Mesenchymal stem cell (in vitro differentiated cells and primary cell): ENCODE data around the gene PRKCA.

Experiments
- DNase-seq: peaks from one replicate; pipeline ENCODE4 v3.0.0-alpha.2; 2013
- H2AFZ ChIP-seq: one replicate; pipeline ENCODE4 v1.6.1; 2013; ENCODE audit warnings: low read depth, mild to moderate bottlenecking, control low read depth, inconsistent platforms, low read length, moderate library complexity
- H2AK5ac ChIP-seq: 2 replicates; pipeline ENCODE4 v1.6.1; 2013; ENCODE audit warnings: low read length, moderate library complexity, mild to moderate bottlenecking, inconsistent platforms; ENCODE audit not compliant: severe bottlenecking
- H2BK120ac ChIP-seq: one replicate; pipeline ENCODE4 v1.6.1; 2013; ENCODE audit warnings: low read depth, mild to moderate bottlenecking, inconsistent platforms, low read length, moderate library complexity
- H2BK12ac ChIP-seq, 2 experiments: one replicate each; pipeline ENCODE4 v1.6.1; 2013; ENCODE audit warnings: inconsistent platforms in 2 of 2, low read length in 2 of 2, mild to moderate bottlenecking in 2 of 2, moderate library complexity in 2 of 2, control low read depth in 1 of 2
- H2BK15ac ChIP-seq: one replicate; pipeline ENCODE4 v1.6.1; 2013; ENCODE audit warnings: mild to moderate bottlenecking, low read depth, inconsistent platforms; ENCODE audit not compliant: poor library complexity, severe bottlenecking
- H2BK5ac ChIP-seq: 2 replicates; pipeline ENCODE4 v1.6.1; 2013; ENCODE audit warnings: low read depth, mild to moderate bottlenecking, low read length, control low read depth, inconsistent platforms; ENCODE audit not compliant: poor library complexity, severe bottlenecking
- H3K14ac ChIP-seq, 2 experiments: one replicate each; pipeline ENCODE4 v1.6.1; 2013; ENCODE audit warnings: inconsistent platforms in 2 of 2, low read length in 2 of 2, control low read depth in 1 of 2, mild to moderate bottlenecking in 1 of 2, moderate library complexity in 1 of 2
- H3K18ac ChIP-seq, 2 experiments: one replicate each; pipeline ENCODE4 v1.6.1; 2013; ENCODE audit warnings: inconsistent platforms in 2 of 2, low read length in 2 of 2, control low read depth in 1 of 2, low read depth in 1 of 2, mild to moderate bottlenecking in 1 of 2
- H3K23ac ChIP-seq, 2 experiments: one replicate each; pipeline ENCODE4 v1.6.1; 2013; ENCODE audit warnings: inconsistent platforms in 2 of 2, low read length in 2 of 2, mild to moderate bottlenecking in 2 of 2, moderate library complexity in 2 of 2, control low read depth in 1 of 2
- H3K27ac ChIP-seq: 2 replicates; pipeline ENCODE4 v1.5.1; 2013; ENCODE audit warnings: mild to moderate bottlenecking, moderate library complexity, low read length, control low read depth, inconsistent platforms; ENCODE audit not compliant: poor library complexity, severe bottlenecking
- H3K27me3 ChIP-seq, 2 experiments: 2 replicates each; pipeline versions ENCODE4 v1.6.1 to v1.7.0; 2013; ENCODE audit warnings: low read length in 2 of 2, mild to moderate bottlenecking in 2 of 2, moderate library complexity in 2 of 2, control low read depth in 1 of 2, inconsistent platforms in 1 of 2; ENCODE audit not compliant: control insufficient read depth in 1 of 2, insufficient read depth in 1 of 2
- H3K36me3 ChIP-seq, 2 experiments: 2 replicates each; pipeline versions ENCODE4 v1.6.1 to v1.7.0; 2013; ENCODE audit warnings: low read length in 2 of 2, control low read depth in 1 of 2, inconsistent platforms in 1 of 2, low read depth in 1 of 2, mild to moderate bottlenecking in 1 of 2; ENCODE audit not compliant: insufficient read depth in 2 of 2, control insufficient read depth in 1 of 2
- H3K4ac ChIP-seq, 2 experiments: one replicate each; pipeline ENCODE4 v1.6.1; 2013; ENCODE audit warnings: inconsistent platforms in 2 of 2, low read length in 2 of 2, mild to moderate bottlenecking in 2 of 2, moderate library complexity in 2 of 2, control low read depth in 1 of 2, low read depth in 1 of 2
- H3K4me1 ChIP-seq: 2 replicates; pipeline ENCODE4 v1.6.1; 2013; ENCODE audit warnings: low read depth, low read length, control low read depth; ENCODE audit not compliant: control insufficient read depth, insufficient read depth
- H3K4me2 ChIP-seq: 2 replicates; pipeline ENCODE4 v1.6.1; 2013; ENCODE audit warnings: low read length, mild to moderate bottlenecking, inconsistent platforms; ENCODE audit not compliant: poor library complexity, severe bottlenecking
- H3K4me3 ChIP-seq, 2 experiments: 2 replicates each; pipeline versions ENCODE4 v1.5.1 to v1.7.0; 2013; ENCODE audit warnings: low read length in 2 of 2, mild to moderate bottlenecking in 2 of 2, control low read depth in 1 of 2, low read depth in 1 of 2; ENCODE audit not compliant: insufficient read depth in 1 of 2
- H3K79me1 ChIP-seq: replicated peaks from 2 replicates; pipeline ENCODE4 v1.6.1; 2013; ENCODE audit warnings: mild to moderate bottlenecking, control low read depth, low read length, inconsistent platforms; ENCODE audit not compliant: poor library complexity, severe bottlenecking
- H3K9ac ChIP-seq: 2 replicates; pipeline ENCODE4 v1.7.0; 2013; ENCODE audit warnings: mild to moderate bottlenecking, low read length, moderate library complexity
- H3K9me3 ChIP-seq: 2 replicates; pipeline ENCODE4 v1.7.0; 2013; ENCODE audit warnings: mild to moderate bottlenecking, low read length; ENCODE audit not compliant: control insufficient read depth
- H4K8ac ChIP-seq: one replicate; pipeline ENCODE4 v1.6.1; 2013; ENCODE audit warnings: inconsistent platforms, mild to moderate bottlenecking, low read length, moderate library complexity
- H4K91ac ChIP-seq: one replicate; pipeline ENCODE4 v1.6.1; 2013; ENCODE audit warnings: mild to moderate bottlenecking, low read length, inconsistent platforms
- WGBS: methylation state at CpG from one replicate; pipeline ENCODE4 v1.1.7; 2013; ENCODE audit warnings: mixed read lengths; 5-methylcytosine and 5-hydroxymethylcytosine counted together

Gene PRKCA

DNA sequence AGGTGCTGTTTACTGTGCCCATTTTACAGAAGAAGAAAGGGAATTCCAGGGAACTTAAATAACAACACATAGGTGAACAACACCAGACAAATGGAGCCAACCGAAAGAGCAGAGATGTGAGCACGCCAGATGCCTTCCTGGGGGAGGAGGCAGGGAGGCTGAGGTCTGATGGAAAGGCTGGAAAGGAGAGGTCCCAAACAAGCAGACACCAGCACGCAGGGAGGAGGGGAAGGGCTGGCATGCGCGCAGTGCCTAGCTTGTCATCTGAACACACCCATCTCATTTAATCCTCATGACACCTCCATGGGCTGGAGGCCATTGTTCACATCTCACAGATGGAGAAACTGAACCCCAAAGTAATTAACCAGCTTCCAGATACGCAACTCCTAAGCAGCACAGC, 511.6 kb downstream of the PRKCA start:
- Histone ChIP-seq H3K36me3 (no peaks in the 10 kb centered on the region), H2BK120ac (no peak overlapping the region), H2BK15ac (no peak overlapping the region), H3K4me1 (no peaks in the 10 kb centered on the region), H3K9ac (no peak overlapping the region), H3K27me3 (peaks cover 12 to 22% of the 10 kb centered on the region in 2 experiments), H3K4me2 (no peak overlapping the region), H3K23ac (no peak overlapping the region), H2BK5ac (no peak overlapping the region), H2AFZ (no peak overlapping the region), H3K79me1 (no peaks in the 10 kb centered on the region), H3K18ac (no peak overlapping the region), H3K4me3 (no peak overlapping the region), H3K14ac (no peak overlapping the region), H2AK5ac (no peak overlapping the region), H4K8ac (no peak overlapping the region), H3K4ac (no peak overlapping the region), H3K27ac (no peak overlapping the region), H2BK12ac (no peak overlapping the region), H3K9me3 (peaks cover 12% of the 10 kb centered on the region), H4K91ac (no peak overlapping the region)
- 80% methylated on average over 4 of the region's 6 CpGs for WGBS
- no peak for DNase-seq

DNA sequence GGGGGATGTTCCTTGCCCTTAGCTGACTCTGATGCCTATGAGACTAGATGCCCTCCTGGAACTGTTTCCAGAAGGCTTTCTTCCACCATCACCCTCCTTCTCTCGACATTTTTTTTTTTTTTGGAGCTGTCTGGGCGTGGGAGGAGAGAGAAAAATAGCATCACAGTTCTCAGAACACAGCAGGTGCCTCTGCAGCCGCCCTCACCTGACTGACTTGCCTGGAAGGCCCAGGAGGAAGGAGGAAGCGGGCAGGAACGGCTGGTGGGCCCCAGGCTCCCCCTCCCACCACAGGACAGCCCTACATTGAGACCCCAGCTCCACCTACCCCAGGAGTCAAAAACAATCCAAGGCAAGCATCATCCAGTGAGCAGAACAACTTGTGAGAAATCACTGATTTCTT, 512.2 kb downstream of the PRKCA start:
- H3K9me3 ChIP-seq: peaks cover 12% of the 10 kb centered on the region
- WGBS: 67% methylated on average over 2 of the region's 5 CpGs
- no peak overlapping the region for H3K23ac ChIP-seq
- no peak overlapping the region for H2BK5ac ChIP-seq
- H3K27me3 ChIP-seq: peaks cover 16 to 26% of the 10 kb centered on the region in 2 experiments
- H3K36me3 ChIP-seq: no peaks in the 10 kb centered on the region
- H4K8ac ChIP-seq: no peak overlapping the region
- H3K4me1 ChIP-seq: no peaks in the 10 kb centered on the region
- no peak overlapping the region for H2AK5ac ChIP-seq
- H2BK15ac ChIP-seq: no peak overlapping the region
- H2AFZ ChIP-seq: no peak overlapping the region
- no peak overlapping the region for H2BK120ac ChIP-seq
- DNase-seq: no peak
- no peak overlapping the region for H3K4me3 ChIP-seq
- H3K9ac ChIP-seq: no peak overlapping the region
- no peak overlapping the region for H3K4me2 ChIP-seq
- no peak overlapping the region for H3K14ac ChIP-seq
- no peak overlapping the region for H3K18ac ChIP-seq
- H2BK12ac ChIP-seq: no peak overlapping the region
- no peak overlapping the region for H3K27ac ChIP-seq
- no peak overlapping the region for H4K91ac ChIP-seq
- no peaks in the 10 kb centered on the region for H3K79me1 ChIP-seq
- no peak overlapping the region for H3K4ac ChIP-seq

DNA sequence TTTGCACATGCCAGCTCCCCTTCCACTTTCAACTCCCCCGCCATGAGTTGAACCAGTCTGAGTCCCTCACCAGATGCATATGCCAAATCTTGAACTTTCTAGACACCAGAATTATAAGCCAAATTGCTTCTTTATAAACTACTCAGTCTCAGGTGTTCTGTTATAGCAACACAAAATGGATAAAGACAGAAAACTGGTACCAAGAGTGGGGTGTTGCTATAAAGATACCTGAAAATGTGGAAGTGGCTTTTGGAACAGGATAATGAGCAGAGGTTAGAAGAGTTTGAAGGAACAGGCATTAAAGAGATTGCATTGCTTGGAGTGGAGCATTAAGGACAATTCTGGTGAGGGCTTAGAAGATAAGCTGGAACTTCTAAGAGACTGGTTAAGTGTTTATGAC, 515.3 kb downstream of the PRKCA start:
- Histone ChIP-seq H4K8ac (no peak overlapping the region), H3K4ac (no peak overlapping the region), H3K36me3 (no peaks in the 10 kb centered on the region), H3K9me3 (peaks cover 12% of the 10 kb centered on the region), H3K27ac (no peak overlapping the region), H2BK12ac (no peak overlapping the region), H3K14ac (no peak overlapping the region), H2BK120ac (no peak overlapping the region), H2AK5ac (no peak overlapping the region), H3K18ac (no peak overlapping the region), H4K91ac (no peak overlapping the region), H3K4me2 (no peak overlapping the region), H2BK5ac (no peak overlapping the region), H3K27me3 (peaks cover 25 to 45% of the 10 kb centered on the region in 2 experiments), H3K4me1 (no peaks in the 10 kb centered on the region), H2BK15ac (no peak overlapping the region), H3K9ac (no peak overlapping the region), H2AFZ (no peak overlapping the region), H3K79me1 (no peaks in the 10 kb centered on the region), H3K23ac (no peak overlapping the region), H3K4me3 (no peak overlapping the region)
- DNase-seq: no peak
- 92% methylated on average over 1 of the region's 1 CpG for WGBS

DNA sequence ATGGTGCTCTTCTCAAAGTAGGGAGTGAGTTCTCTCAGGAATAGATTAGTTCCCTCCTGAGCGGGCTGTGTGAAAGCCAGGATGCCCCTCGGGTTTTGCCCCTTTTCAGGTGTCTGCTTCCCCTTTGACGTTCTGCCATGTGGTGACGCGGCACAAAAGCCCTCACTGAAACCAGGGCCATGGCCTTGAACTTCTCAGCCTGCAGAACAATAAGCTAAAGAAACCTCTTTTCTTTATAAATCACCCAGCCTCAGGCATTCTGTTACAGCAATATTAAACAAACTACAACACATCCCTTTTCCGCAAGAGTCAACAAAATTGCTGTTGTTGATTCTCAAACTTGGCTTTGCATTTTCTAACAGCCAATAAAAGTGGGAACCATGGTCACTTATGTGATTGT, 517.1 kb downstream of the PRKCA start:
- 91% methylated on average over 6 of the region's 6 CpGs for WGBS

More for the DNA sequence above, 517.1 kb downstream of the PRKCA start:
- Histone ChIP-seq H3K4me1 (no peaks in the 10 kb centered on the region), H2AFZ (no peak overlapping the region), H4K8ac (no peak overlapping the region), H3K18ac (no peak overlapping the region), H2BK15ac (no peak overlapping the region), H2BK120ac (no peak overlapping the region), H2BK12ac (no peak overlapping the region), H3K9me3 (peaks cover 12% of the 10 kb centered on the region), H2BK5ac (no peak overlapping the region), H3K4ac (no peak overlapping the region), H3K79me1 (no peaks in the 10 kb centered on the region), H3K23ac (no peak overlapping the region), H3K9ac (no peak overlapping the region), H3K14ac (no peak overlapping the region), H4K91ac (no peak overlapping the region), H3K27me3 (peaks cover 16 to 36% of the 10 kb centered on the region in 2 experiments), H3K36me3 (no peaks in the 10 kb centered on the region), H3K4me2 (no peak overlapping the region), H2AK5ac (no peak overlapping the region), H3K4me3 (no peak overlapping the region), H3K27ac (no peak overlapping the region)
- no peak for DNase-seq
